Measurements from ENCODE around the gene BORA.

DNA sequence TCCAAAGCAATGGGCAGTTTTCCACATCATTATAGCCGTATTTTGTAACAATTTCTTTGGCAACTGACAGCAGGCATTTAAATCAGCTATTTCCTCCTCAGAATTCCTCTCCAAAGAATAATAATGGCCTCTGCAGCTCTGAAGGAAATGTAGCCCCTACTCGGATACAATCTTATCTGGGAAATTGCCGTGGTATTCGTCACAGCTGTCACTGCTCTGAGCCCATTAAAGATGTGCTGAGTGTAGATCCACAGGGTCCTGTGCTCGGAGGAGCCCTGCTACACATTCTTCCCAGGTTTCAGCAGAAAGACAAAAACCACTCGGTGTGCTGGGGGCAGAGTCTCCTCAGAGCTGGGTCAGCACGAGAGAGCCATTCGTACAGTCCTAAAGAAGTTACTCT is 33.4 kb upstream of the BORA start:
- TF ChIP-seq, protein P1, sequence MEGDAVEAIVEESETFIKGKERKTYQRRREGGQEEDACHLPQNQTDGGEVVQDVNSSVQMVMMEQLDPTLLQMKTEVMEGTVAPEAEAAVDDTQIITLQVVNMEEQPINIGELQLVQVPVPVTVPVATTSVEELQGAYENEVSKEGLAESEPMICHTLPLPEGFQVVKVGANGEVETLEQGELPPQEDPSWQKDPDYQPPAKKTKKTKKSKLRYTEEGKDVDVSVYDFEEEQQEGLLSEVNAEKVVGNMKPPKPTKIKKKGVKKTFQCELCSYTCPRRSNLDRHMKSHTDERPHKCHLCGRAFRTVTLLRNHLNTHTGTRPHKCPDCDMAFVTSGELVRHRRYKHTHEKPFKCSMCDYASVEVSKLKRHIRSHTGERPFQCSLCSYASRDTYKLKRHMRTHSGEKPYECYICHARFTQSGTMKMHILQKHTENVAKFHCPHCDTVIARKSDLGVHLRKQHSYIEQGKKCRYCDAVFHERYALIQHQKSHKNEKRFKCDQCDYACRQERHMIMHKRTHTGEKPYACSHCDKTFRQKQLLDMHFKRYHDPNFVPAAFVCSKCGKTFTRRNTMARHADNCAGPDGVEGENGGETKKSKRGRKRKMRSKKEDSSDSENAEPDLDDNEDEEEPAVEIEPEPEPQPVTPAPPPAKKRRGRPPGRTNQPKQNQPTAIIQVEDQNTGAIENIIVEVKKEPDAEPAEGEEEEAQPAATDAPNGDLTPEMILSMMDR (IDR thresholded peaks at IDR 0.05), result no peak
- TF ChIP-seq POLR2AphosphoS5 (IDR thresholded peaks at IDR 0.05) (no peak), POLR2A (IDR thresholded peaks at IDR 0.05) (no peak)
